Ovary (tissue), 9 donors: ENCODE data around the gene BATF. TPM values are rescaled to one million over a fixed set of nuclear protein-coding genes. Genes with fewer than 3 reads are reported as not detected.

ENCODE experiments used
- DNase-seq, 5 donors: peaks; one replicate each; pipeline ENCODE4 v3.0.0-alpha.2; 2019 to 2020
- H3K27ac ChIP-seq, 2 donors: fragments of 200-600 bp; one replicate each; pipeline versions ENCODE4 v1.5.1 to v1.8.0; 2019 to 2022
- H3K27me3 ChIP-seq: fragments of 200-600 bp; one replicate; pipeline ENCODE4 v1.8.0; 2022
- H3K36me3 ChIP-seq: fragments of 200-600 bp; sonication (generic); one replicate; pipeline ENCODE4 v1.5.1; 2019
- H3K4me1 ChIP-seq: one replicate; pipeline ENCODE4 v1.8.1; 2013; ENCODE audit warnings: mild to moderate bottlenecking, moderate library complexity; ENCODE audit not compliant: insufficient read depth
- H3K4me3 ChIP-seq: fragments of 200-600 bp; sonication (generic); one replicate; pipeline ENCODE4 v1.5.1; 2017
- H3K9me3 ChIP-seq, 2 donors: fragments of 200-600 bp in 1 of 2; sonication (generic) in 1 of 2; one replicate each; pipeline versions ENCODE4 v1.5.1 to v1.8.1; 2013 to 2019; ENCODE audit warnings: mild to moderate bottlenecking in 1 of 2, moderate library complexity in 1 of 2
- EP300 ChIP-seq: sonication (generic); formaldehyde crosslinking; IDR thresholded peaks from one replicate; pipeline ENCODE4 v1.6.1; 2017; ENCODE audit warnings: antibody characterized with exemption
- POLR2A ChIP-seq: fragments of 450-650 bp; IDR thresholded peaks from one replicate; pipeline ENCODE4 v1.6.1; 2017; ENCODE audit warnings: antibody characterized with exemption, mild to moderate bottlenecking, moderate library complexity
- WGBS, 3 donors: extraction: QIAGEN DNeasy Blood & Tissue Kit in 1 of 3; methylation state at CpG; one replicate each; pipeline versions ENCODE4 v1.1.5 to v1.1.7; 2013 to 2017; 5-methylcytosine and 5-hydroxymethylcytosine counted together
- intact Hi-C, 4 donors: fragments of 100-400 bp; cut with DNase I; formaldehyde crosslinking; loops; one replicate each; pipeline versions ENCODE4 v1.11.0 to v1.15.1; 2022 to 2023
- polyA plus RNA-seq, 2 donors: library from polyadenylated mRNA; stranded (reverse); fragments of 200-250 nt in 1 of 2; fragments of 350-450 nt in 1 of 2; fragmentation: Illumina TruSeq in 1 of 2; extraction: RNeasy Lipid Tissue Mini Kit (QIAGEN cat#74804) in 1 of 2; gene quantifications; one replicate each; pipeline ENCODE4 v1.2.3, GENCODE V29; 2013 to 2014
- total RNA-seq, 7 donors: library from RNA; depleted of rRNA in 2 of 7; stranded (reverse); fragments of >200 nt in 2 of 7; fragmentation: NEBNext Ultra II Directional in 3 of 7; extraction: Animal tissue kit (Norgen Biotek cat#: 25700) in 3 of 7; gene quantifications; one replicate each; pipeline versions ENCODE4 v1.1.0 to v1.2.4, GENCODE V29; 2016 to 2023
- TF ChIP-seq, protein P1 (sequence below), 3 donors: fragments of 450-650 bp in 2 of 3; fragments of 200-600 bp in 1 of 3; IDR thresholded peaks; one replicate each; pipeline versions ENCODE4 v1.5.1 to v1.8.0; 2016 to 2022; ENCODE audit warnings: antibody characterized with exemption in 3 of 3, mild to moderate bottlenecking in 1 of 3
- donor health status: DM: no; HTN: no; CAD: no; lungs with moderate emphysema.
- donor health status: DM: no; HTN: no; CAD: no.
- donor health status: Bipolar disorder and iron deficiency.
- donor health status: DM: yes; HTN: yes; CAD: no.
- donor health status: DM: no; HTN: no; CAD: no.
- donor health status: DM: yes; HTN: yes; CAD: no.

BATF gene
- total and polyA plus RNA-seq, 9 donors = 0.45 to 1.7 (median 0.69) TPM

DNA sequence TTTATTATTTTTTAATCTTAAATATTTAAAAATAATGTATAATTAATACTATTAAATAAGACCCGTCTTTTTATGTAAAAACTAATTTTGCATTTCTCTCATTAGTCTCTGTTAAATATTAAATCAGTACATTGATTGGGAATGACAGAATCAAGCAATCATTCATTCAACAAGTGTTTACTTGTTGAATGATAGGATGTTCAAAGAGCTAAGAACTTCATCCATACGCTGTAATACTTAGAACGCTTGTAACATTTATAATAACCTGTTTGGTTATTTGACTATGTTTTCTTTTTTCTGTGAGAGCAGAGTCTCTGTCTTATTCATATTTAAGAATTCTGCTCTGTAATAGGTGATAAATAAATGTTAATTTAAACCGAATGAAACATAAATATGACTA is 2.9 kb upstream of the BATF start:
- Histone ChIP-seq H3K9me3 (no peaks in the 10 kb centered on the region), H3K4me1 (no peaks in the 10 kb centered on the region), H3K27ac (no peak overlapping the region), H3K27me3 (no peaks in the 10 kb centered on the region), H3K4me3 (no peak overlapping the region), H3K36me3 (no peaks in the 10 kb centered on the region)
- TF ChIP-seq POLR2A (no peak), EP300 (no peak)
- TF ChIP-seq, protein P1, sequence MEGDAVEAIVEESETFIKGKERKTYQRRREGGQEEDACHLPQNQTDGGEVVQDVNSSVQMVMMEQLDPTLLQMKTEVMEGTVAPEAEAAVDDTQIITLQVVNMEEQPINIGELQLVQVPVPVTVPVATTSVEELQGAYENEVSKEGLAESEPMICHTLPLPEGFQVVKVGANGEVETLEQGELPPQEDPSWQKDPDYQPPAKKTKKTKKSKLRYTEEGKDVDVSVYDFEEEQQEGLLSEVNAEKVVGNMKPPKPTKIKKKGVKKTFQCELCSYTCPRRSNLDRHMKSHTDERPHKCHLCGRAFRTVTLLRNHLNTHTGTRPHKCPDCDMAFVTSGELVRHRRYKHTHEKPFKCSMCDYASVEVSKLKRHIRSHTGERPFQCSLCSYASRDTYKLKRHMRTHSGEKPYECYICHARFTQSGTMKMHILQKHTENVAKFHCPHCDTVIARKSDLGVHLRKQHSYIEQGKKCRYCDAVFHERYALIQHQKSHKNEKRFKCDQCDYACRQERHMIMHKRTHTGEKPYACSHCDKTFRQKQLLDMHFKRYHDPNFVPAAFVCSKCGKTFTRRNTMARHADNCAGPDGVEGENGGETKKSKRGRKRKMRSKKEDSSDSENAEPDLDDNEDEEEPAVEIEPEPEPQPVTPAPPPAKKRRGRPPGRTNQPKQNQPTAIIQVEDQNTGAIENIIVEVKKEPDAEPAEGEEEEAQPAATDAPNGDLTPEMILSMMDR (IDR thresholded peaks at IDR 0.05) = no peak
- no peak for DNase-seq
- intact Hi-C loops = no loop called here
- 94 to 95% (median 95%) methylated on average over 4 of the region's 4 CpGs for WGBS, 3 donors

DNA sequence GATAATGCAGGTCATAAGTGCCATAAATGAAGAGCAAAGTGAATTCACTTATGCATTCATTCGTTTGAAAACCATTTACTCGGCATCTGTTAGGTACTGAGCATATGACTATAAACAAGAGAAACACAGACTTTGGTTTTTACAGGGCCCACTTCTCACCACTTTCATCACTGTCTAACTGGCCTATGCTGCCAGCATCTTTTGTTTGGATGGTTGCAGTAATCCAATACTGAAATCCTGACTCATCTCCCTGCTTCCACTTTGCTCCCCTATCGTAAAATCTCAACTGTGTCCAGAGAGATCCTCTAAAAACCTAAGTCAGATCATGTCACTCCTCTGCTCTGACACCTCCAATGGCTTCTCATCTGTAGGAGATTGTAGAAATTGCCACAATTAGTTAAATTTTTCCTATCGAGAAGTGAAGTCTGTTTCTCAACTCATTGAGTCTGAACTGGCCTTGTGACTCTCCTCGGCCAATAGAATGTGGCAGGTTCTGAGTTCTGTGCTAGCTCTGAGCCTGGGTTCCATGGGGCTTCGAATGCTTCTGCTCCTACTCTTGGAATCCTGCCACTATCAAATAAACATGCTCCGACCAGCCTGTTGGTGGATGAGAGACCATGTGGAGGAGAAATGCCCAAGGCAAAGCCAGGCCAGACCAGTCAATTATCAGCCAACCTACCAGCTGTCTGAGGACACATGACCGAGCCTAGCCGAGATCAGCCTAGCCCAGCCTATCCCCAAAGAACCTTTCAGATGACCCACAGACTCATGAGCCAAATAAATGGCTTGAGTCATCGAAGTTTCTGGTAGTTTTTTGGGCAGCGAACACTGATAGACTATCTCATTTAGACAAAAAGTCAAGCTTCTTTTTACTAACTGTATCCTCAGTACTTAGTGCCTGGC is 2.2 kb upstream of the BATF start:
- intact Hi-C loops = no loop called here
- Histone ChIP-seq H3K9me3 (no peaks in the 10 kb centered on the region), H3K4me3 (no peak overlapping the region), H3K36me3 (no peaks in the 10 kb centered on the region), H3K27ac (no peak overlapping the region), H3K27me3 (no peaks in the 10 kb centered on the region), H3K4me1 (no peaks in the 10 kb centered on the region)
- 89 to 94% (median 91%) methylated on average over 11 of the region's 11 CpGs for WGBS, 3 donors
- no peak for DNase-seq
- TF ChIP-seq POLR2A (no peak), EP300 (no peak)
- TF ChIP-seq, protein P1 (IDR thresholded peaks at IDR 0.05) = no peak

DNA sequence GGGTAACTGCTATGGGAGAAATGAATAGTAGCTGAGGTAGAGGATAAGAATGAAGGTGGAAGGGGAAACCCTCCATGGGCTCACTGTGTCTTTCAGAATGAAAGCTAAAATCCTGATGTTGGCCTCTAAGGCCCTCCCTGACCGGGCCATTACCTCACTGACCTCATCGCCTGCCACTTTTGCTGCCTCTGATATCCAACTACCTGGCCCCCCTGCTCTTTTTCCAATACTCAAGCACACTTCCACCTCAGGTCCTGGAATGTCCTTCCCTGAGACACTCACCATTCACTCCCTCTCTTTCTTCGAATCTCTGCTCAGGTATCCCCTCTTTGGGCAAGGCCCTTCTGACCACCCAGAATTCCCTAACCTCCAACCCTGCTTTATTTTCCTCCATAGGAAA is 1.4 kb upstream of the BATF start:
- 96 to 99% (median 96%) methylated on average over 3 of the region's 3 CpGs for WGBS, 3 donors
- TF ChIP-seq, protein P1 (IDR thresholded peaks at IDR 0.05) = no peak
- TF ChIP-seq POLR2A (no peak), EP300 (no peak)
- Histone ChIP-seq H3K27ac (no peak overlapping the region), H3K27me3 (no peaks in the 10 kb centered on the region), H3K36me3 (no peaks in the 10 kb centered on the region), H3K4me1 (no peaks in the 10 kb centered on the region), H3K9me3 (no peaks in the 10 kb centered on the region), H3K4me3 (no peak overlapping the region)
- no peak for DNase-seq
- intact Hi-C loops = no loop called here

DNA sequence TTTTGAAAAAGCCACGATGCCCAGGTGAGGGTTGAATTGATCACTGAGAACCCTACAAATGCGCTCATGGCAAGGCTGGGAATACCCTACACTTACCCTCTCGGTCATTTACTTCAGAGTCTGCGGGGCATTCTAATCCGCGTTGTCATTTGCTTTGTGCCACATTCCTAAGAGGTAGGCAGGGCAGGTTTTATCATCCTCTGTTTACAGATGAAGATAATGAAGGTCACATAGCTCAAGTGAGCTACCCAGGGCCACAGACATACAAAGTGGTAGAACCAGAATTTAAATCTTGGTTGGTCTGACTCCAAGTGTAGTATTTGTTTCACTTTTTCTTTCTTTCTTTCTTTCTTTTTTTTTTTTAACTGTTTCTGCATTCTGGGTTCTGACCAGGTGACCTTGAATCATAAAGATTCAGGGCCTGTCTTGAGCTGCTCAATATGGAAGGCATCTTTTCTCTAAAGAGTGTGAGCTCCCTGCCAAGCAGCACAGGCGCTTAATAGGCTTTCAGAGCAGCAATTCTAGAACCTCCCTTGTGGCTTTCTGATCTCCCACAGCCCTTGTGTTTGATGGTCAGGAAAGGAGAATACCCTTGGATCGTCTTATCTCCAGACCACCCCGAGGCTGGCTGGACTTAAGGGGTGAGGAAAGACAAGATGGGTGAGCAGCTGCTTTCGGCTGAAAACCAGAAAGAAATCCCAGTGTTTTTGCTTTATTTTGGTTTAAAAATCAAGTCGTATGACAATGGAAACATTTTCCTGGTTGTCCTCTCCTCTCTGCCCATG is 662 bp upstream of the BATF start:
- WGBS, 3 donors = 53 to 57% (median 55%) methylated on average over 11 of the region's 11 CpGs
- no peak overlapping the region for H3K4me3 ChIP-seq

More for the DNA sequence above, 662 bp upstream of the BATF start:
- no peak overlapping the region for H3K27ac ChIP-seq
- H3K9me3 ChIP-seq = no peaks in the 10 kb centered on the region
- intact Hi-C loops = no loop called here
- no peaks in the 10 kb centered on the region for H3K27me3 ChIP-seq
- H3K4me1 ChIP-seq = no peaks in the 10 kb centered on the region
- H3K36me3 ChIP-seq = no peaks in the 10 kb centered on the region
- no peak for DNase-seq
- TF ChIP-seq, protein P1 (IDR thresholded peaks at IDR 0.05) = no peak
- TF ChIP-seq EP300 = no peak
